HCT116 (cell line): ENCODE measurements around the gene ATP1A4. TPM values are rescaled to one million over a fixed set of nuclear protein-coding genes. Genes with fewer than 3 reads are reported as not detected.
A peak's percentile ranks its signal among the peaks of the same experiment; 100 is the strongest.

ENCODE experiments used
- ATAC-seq: fragments of 200-7000 bp; cut with Tn5 transposase; 2 replicates; pipeline ENCODE4 v1.9.1; 2020; ENCODE audit warnings: mild to moderate bottlenecking, moderate library complexity
- BruUV-seq: library from RNA; stranded (reverse); fragments of 400-500 nt; replicated peaks from 2 replicates; lab custom pipeline; 2021; lab: Mats Ljungman, UMichigan
- CTCF ChIA-PET: fragments of 300-600 bp; sonication (Branson Sonifier 250); formaldehyde crosslinking; loops from one replicate; lab custom pipeline; 2021; ENCODE audit warnings: antibody characterized with exemption; lab: Charles Lee
- POLR2A ChIA-PET: fragments of 300-600, 350-600 bp; sonication (Branson Sonifier 250); formaldehyde crosslinking; loops from one replicate; lab custom pipeline; 2021; ENCODE audit warnings: antibody characterized with exemption; lab: Charles Lee
- RAD21 ChIA-PET, 2 experiments: fragments of 300-600 bp; sonication (Branson Sonifier 250); formaldehyde crosslinking; loops; one replicate each; lab custom pipeline; 2023; ENCODE audit warnings: low total read pairs in 2 of 2; ENCODE audit not compliant: uncharacterized antibody in 2 of 2, unreplicated experiment in 2 of 2, low non-redundant PET in 1 of 2; lab: Charles Lee
- DNase-seq: peaks from one replicate; pipeline ENCODE4 v3.0.0-alpha.2; 2010; ENCODE audit warnings: low read depth, low spot score
- H2AFZ ChIP-seq: fragments of 200-600 bp; shearing (Covaris generic), sonication (generic); 2 replicates; pipeline ENCODE4 v1.6.1; 2017; ENCODE audit warnings: low read depth, mixed run types, mixed read lengths, antibody characterized with exemption, low read length; ENCODE audit not compliant: poor library complexity, severe bottlenecking
- H3K27ac ChIP-seq: 2 replicates; pipeline ENCODE4 v1.5.1; 2012; ENCODE audit warnings: low read depth, low read length
- H3K27me3 ChIP-seq: fragments of 200-600 bp; sonication (generic); 2 replicates; pipeline ENCODE4 v1.6.1; 2016; ENCODE audit warnings: mixed run types, low read length, mixed read lengths; ENCODE audit not compliant: insufficient read depth
- H3K36me3 ChIP-seq, 2 experiments: fragments of 200-500 bp in 1 of 2; fragments of 200-600 bp in 1 of 2; sonication (Bioruptor generic) in 1 of 2; sonication (generic) in 1 of 2; 2 replicates each; pipeline versions ENCODE4 v1.5.1 to v1.6.1; 2014 to 2016; ENCODE audit warnings: low read length in 2 of 2, inconsistent platforms in 1 of 2, mixed read lengths in 1 of 2, mixed run types in 1 of 2; ENCODE audit not compliant: insufficient read depth in 2 of 2, control insufficient read depth in 1 of 2
- H3K4me1 ChIP-seq, 2 experiments: fragments of 200-600 bp in 1 of 2; sonication (generic) in 1 of 2; 2 replicates each; pipeline versions ENCODE4 v1.5.1 to v1.6.1; 2012 to 2017; ENCODE audit warnings: low read length in 2 of 2, inconsistent platforms in 1 of 2, mild to moderate bottlenecking in 1 of 2, mixed read lengths in 1 of 2, mixed run types in 1 of 2, moderate library complexity in 1 of 2; ENCODE audit not compliant: insufficient read depth in 2 of 2, control insufficient read depth in 1 of 2
- H3K4me2 ChIP-seq: fragments of 200-600 bp; sonication (generic); 2 replicates; pipeline ENCODE4 v1.6.1; 2017; ENCODE audit warnings: mixed run types, low read length, mixed read lengths
- H3K4me3 ChIP-seq, 2 experiments: fragments of 200-600 bp in 1 of 2; sonication (generic) in 1 of 2; replicated peaks in 1 of 2; 2 replicates each; pipeline ENCODE4 v1.5.1; 2011 to 2016; ENCODE audit warnings: low read length in 2 of 2, control low read depth in 1 of 2, low read depth in 1 of 2, mild to moderate bottlenecking in 1 of 2, mixed read lengths in 1 of 2, mixed run types in 1 of 2
- H3K79me2 ChIP-seq: fragments of 200-600 bp; sonication (generic); 2 replicates; pipeline ENCODE4 v1.6.1; 2017; ENCODE audit warnings: mild to moderate bottlenecking, mixed run types, low read length, moderate library complexity, mixed read lengths; ENCODE audit not compliant: insufficient read depth
- H3K9ac ChIP-seq: fragments of 200-600 bp; sonication (generic); 2 replicates; pipeline ENCODE4 v1.6.1; 2016; ENCODE audit warnings: low read length, mixed read lengths
- H3K9me2 ChIP-seq: fragments of 200-600 bp; sonication (generic), shearing (Covaris generic); 2 replicates; pipeline ENCODE4 v1.6.1; 2017; ENCODE audit warnings: mixed run types, mild to moderate bottlenecking, moderate library complexity; ENCODE audit not compliant: insufficient read depth
- H3K9me3 ChIP-seq, 2 experiments: fragments of 200-500 bp in 1 of 2; fragments of 200-600 bp in 1 of 2; sonication (Bioruptor generic) in 1 of 2; sonication (generic) in 1 of 2; 2 replicates each; pipeline ENCODE4 v1.6.1; 2014 to 2017; ENCODE audit warnings: low read length in 2 of 2, mixed read lengths in 2 of 2, inconsistent platforms in 1 of 2, low read depth in 1 of 2, mild to moderate bottlenecking in 1 of 2, mixed run types in 1 of 2, moderate library complexity in 1 of 2; ENCODE audit not compliant: control insufficient read depth in 1 of 2, insufficient read depth in 1 of 2
- H4K20me1 ChIP-seq: fragments of 200-600 bp; sonication (generic), shearing (Covaris generic); 2 replicates; pipeline ENCODE4 v1.6.1; 2017; ENCODE audit warnings: mixed run types, mild to moderate bottlenecking, moderate library complexity; ENCODE audit not compliant: insufficient read depth
- ATF3 ChIP-seq: IDR thresholded peaks from 2 replicates; pipeline ENCODE4 v1.6.1; 2012
- EZH2phosphoT487 ChIP-seq: fragments of 200-600 bp; IDR thresholded peaks from 2 replicates; pipeline ENCODE4 v1.6.1; 2018; ENCODE audit warnings: antibody characterized with exemption, borderline replicate concordance
- POLR2A ChIP-seq: IDR thresholded peaks from 2 replicates; pipeline ENCODE4 v1.7.0; 2011; ENCODE audit warnings: borderline replicate concordance; ENCODE audit not compliant: insufficient read depth, insufficient read length; ENCODE audit errors: extremely low read depth
- RAD21 ChIP-seq: IDR thresholded peaks from 2 replicates; pipeline ENCODE4 v1.6.1; 2012; ENCODE audit warnings: low read depth, mild to moderate bottlenecking
- SIN3A ChIP-seq: IDR thresholded peaks from 2 replicates; pipeline ENCODE4 v1.6.1; 2012; ENCODE audit warnings: low read depth
- TCF7L2 ChIP-seq: IDR thresholded peaks from 2 replicates; pipeline ENCODE4 v1.7.0; 2011; ENCODE audit warnings: borderline replicate concordance, inconsistent platforms; ENCODE audit not compliant: insufficient read depth, insufficient read length; ENCODE audit errors: extremely low read depth
- YY1 ChIP-seq: IDR thresholded peaks from 2 replicates; pipeline ENCODE4 v1.6.1; 2011; ENCODE audit warnings: low read length, low read depth, moderate library complexity, mild to moderate bottlenecking; ENCODE audit not compliant: insufficient replicate concordance; ENCODE audit errors: extremely low read depth
- ZNF274 ChIP-seq: fragments of 200-500 bp; sonication (Bioruptor generic); IDR thresholded peaks from 2 replicates; pipeline ENCODE4 v1.6.1; 2014; ENCODE audit warnings: mild to moderate bottlenecking, low read depth, low read length, inconsistent platforms
- intact Hi-C: fragments of 100-400 bp; cut with micrococcal nuclease; formaldehyde crosslinking; loops from 2 replicates; pipeline ENCODE4 v1.10.0; 2022
- total RNA-seq: library from RNA; stranded (reverse); gene quantifications from one replicate; pipeline ENCODE4 v1.2.1, GENCODE V29; 2021; ENCODE audit not compliant: unreplicated experiment
- TF ChIP-seq, protein P1 (sequence below), 3 experiments: fragments of 200-600 bp in 1 of 3; sonication (generic) in 1 of 3; IDR thresholded peaks in 2 of 3; conservative IDR thresholded peaks in 1 of 3; 2 replicates each; pipeline ENCODE4 v1.5.1; 2012 to 2017; ENCODE audit warnings: low read depth in 2 of 3, low read length in 2 of 3, antibody characterized with exemption in 1 of 3, borderline replicate concordance in 1 of 3, control low read depth in 1 of 3, mild to moderate bottlenecking in 1 of 3, mixed read lengths in 1 of 3, mixed run types in 1 of 3, moderate library complexity in 1 of 3; ENCODE audit not compliant: insufficient read depth in 1 of 3
- TF ChIP-seq, protein P2 (sequence below): IDR thresholded peaks from 2 replicates; pipeline ENCODE4 v1.6.1; 2012

Gene ATP1A4
- total RNA-seq, 1 experiment from 2014 or later: not detected

- Histone ChIP-seq H3K4me3 (peak overlapping the region; percentile 11 to 78), H3K27me3 (no peaks in the 10 kb centered on the region), H3K9me3 (no peaks in the 10 kb centered on the region), H3K4me2 (peak overlapping the region; percentile 90), H3K4me1 (peaks cover 12 to 20% of the 10 kb centered on the region in 2 experiments; a peak in 3 of 4 replicates), H3K9ac (peak overlapping the region; percentile 91; the same call in 1 of the 2 replicates), H3K79me2 (peaks cover 37% of the 10 kb centered on the region), H2AFZ (peak overlapping the region; percentile 77), H3K9me2 (no peaks in the 10 kb centered on the region), H3K27ac (no peak overlapping the region), H3K36me3 (peaks cover 5 to 15% of the 10 kb centered on the region in 2 experiments; a peak in 2 of 4 replicates), H4K20me1 (no peaks in the 10 kb centered on the region)
- TF ChIP-seq RAD21: no peak
- TF ChIP-seq POLR2A: no peak
- TF ChIP-seq EZH2phosphoT487: no peak
- TF ChIP-seq SIN3A: no peak
- no peak for TF ChIP-seq ATF3
- TF ChIP-seq TCF7L2: no peak
- TF ChIP-seq, protein P1, sequence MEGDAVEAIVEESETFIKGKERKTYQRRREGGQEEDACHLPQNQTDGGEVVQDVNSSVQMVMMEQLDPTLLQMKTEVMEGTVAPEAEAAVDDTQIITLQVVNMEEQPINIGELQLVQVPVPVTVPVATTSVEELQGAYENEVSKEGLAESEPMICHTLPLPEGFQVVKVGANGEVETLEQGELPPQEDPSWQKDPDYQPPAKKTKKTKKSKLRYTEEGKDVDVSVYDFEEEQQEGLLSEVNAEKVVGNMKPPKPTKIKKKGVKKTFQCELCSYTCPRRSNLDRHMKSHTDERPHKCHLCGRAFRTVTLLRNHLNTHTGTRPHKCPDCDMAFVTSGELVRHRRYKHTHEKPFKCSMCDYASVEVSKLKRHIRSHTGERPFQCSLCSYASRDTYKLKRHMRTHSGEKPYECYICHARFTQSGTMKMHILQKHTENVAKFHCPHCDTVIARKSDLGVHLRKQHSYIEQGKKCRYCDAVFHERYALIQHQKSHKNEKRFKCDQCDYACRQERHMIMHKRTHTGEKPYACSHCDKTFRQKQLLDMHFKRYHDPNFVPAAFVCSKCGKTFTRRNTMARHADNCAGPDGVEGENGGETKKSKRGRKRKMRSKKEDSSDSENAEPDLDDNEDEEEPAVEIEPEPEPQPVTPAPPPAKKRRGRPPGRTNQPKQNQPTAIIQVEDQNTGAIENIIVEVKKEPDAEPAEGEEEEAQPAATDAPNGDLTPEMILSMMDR (IDR thresholded peaks at IDR 0.05 in 2 of 3, conservative IDR thresholded peaks at IDR 0.05 in 1 of 3; ENCODE audit: borderline replicate concordance in 1 of 3, insufficient read depth in 1 of 3, low read depth in 2 of 3, low read length in 2 of 3): no peak
- no peak for TF ChIP-seq YY1
- TF ChIP-seq, protein P2, sequence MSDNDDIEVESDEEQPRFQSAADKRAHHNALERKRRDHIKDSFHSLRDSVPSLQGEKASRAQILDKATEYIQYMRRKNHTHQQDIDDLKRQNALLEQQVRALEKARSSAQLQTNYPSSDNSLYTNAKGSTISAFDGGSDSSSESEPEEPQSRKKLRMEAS: no peak
- no peak for TF ChIP-seq ZNF274
- ChIA-PET RAD21 (no interaction called here), POLR2A (interaction anchor here (0.8 kb wide), 1 partner anchor 11 kb away, joined by 3 read pairs; no protein-coding TSS in a partner anchor), CTCF (interaction anchor here (2.1 kb wide), 1 partner anchor 11 kb away, joined by 17 read pairs; no protein-coding TSS in a partner anchor)
- no TSS peak for BruUV-seq
- ATAC-seq (peak; percentile 20), DNase-seq (no peak)
- intact Hi-C loops: no loop called here
Observed at GRCh38 chr1:160204526-160205241, 53.3 kb downstream of the ATP1A4 start.
